B cell (primary cell): ENCODE data around the gene PROM1. TPM values are rescaled to one million over a fixed set of nuclear protein-coding genes. Genes with fewer than 3 reads are reported as not detected.

ENCODE experiments used
- ATAC-seq: fragments of 200-7000 bp; cut with Tn5 transposase; one replicate; pipeline ENCODE4 v1.10.0; 2021; ENCODE audit warnings: low read depth, mild to moderate bottlenecking, moderate number of reproducible peaks, moderate library complexity
- CTCF ChIA-PET: fragments of 350-600 bp; sonication (Branson Sonifier 250); formaldehyde crosslinking; loops from one replicate; lab custom pipeline; 2021; ENCODE audit warnings: antibody characterized with exemption, inconsistent platforms; lab: Charles Lee
- POLR2A ChIA-PET: fragments of 350-600 bp; sonication (Branson Sonifier 250); formaldehyde crosslinking; loops from one replicate; lab custom pipeline; 2021; ENCODE audit warnings: antibody characterized with exemption; lab: Charles Lee
- DNase-seq: peaks from one replicate; pipeline ENCODE4 v3.0.0; 2013
- H2AFZ ChIP-seq: 2 replicates; pipeline ENCODE4 v1.6.1; 2012; ENCODE audit warnings: mild to moderate bottlenecking, low read depth, low read length; ENCODE audit not compliant: insufficient read depth, poor library complexity, severe bottlenecking
- H3K27ac ChIP-seq, 2 donors: 1 replicate in 1 of 2; 2 replicates in 1 of 2; pipeline ENCODE4 v1.5.1; 2012 to 2013; ENCODE audit warnings: low read length in 2 of 2, mild to moderate bottlenecking in 2 of 2, moderate library complexity in 1 of 2
- H3K27me3 ChIP-seq, 4 experiments: fragments of 200-600 bp in 1 of 4; sonication (generic) in 1 of 4; replicated peaks in 1 of 4; 1 replicate in 2 of 4; 2 replicates in 2 of 4; pipeline versions ENCODE4 v1.6.1 to v1.7.0; 2013 to 2016; ENCODE audit warnings: low read length in 3 of 4, mild to moderate bottlenecking in 2 of 4, mixed read lengths in 1 of 4, moderate library complexity in 1 of 4; ENCODE audit not compliant: insufficient read depth in 4 of 4, control insufficient read depth in 3 of 4; ENCODE audit errors: control extremely low read depth in 1 of 4
- H3K36me3 ChIP-seq, 2 experiments: replicated peaks in 1 of 2; 1 replicate in 1 of 2; 2 replicates in 1 of 2; pipeline versions ENCODE4 v1.6.1 to v1.7.1; 2013; ENCODE audit warnings: low read length in 1 of 2; ENCODE audit not compliant: insufficient read depth in 2 of 2, control insufficient read depth in 1 of 2; ENCODE audit errors: control extremely low read depth in 1 of 2, extremely low read depth in 1 of 2
- H3K4me1 ChIP-seq, 2 donors: fragments of 200-600 bp in 1 of 2; sonication (generic) in 1 of 2; 1 replicate in 1 of 2; 2 replicates in 1 of 2; pipeline versions ENCODE4 v1.5.1 to v1.6.1; 2013 to 2017; ENCODE audit warnings: low read length in 2 of 2; ENCODE audit not compliant: control insufficient read depth in 2 of 2, insufficient read depth in 2 of 2
- H3K4me2 ChIP-seq: replicated peaks from 2 replicates; pipeline ENCODE3; 2012; ENCODE audit warnings: mild to moderate bottlenecking, low read depth, low read length; ENCODE audit not compliant: poor library complexity, severe bottlenecking
- H3K4me3 ChIP-seq, 5 experiments: fragments of 200-600 bp in 1 of 5; sonication (generic) in 1 of 5; 1 replicate in 3 of 5; 2 replicates in 2 of 5; pipeline versions ENCODE4 v1.5.1 to v1.7.0; 2011 to 2016; ENCODE audit warnings: low read length in 4 of 5, mild to moderate bottlenecking in 4 of 5, low read depth in 2 of 5, control low read depth in 1 of 5, moderate library complexity in 1 of 5; ENCODE audit not compliant: insufficient read depth in 1 of 5; ENCODE audit errors: control extremely low read depth in 1 of 5, extremely low read depth in 1 of 5
- H3K79me2 ChIP-seq: fragments of 200-600 bp; sonication (generic); one replicate; pipeline ENCODE4 v1.6.0; 2016; ENCODE audit warnings: low read length; ENCODE audit not compliant: control insufficient read depth, insufficient read depth
- H3K9ac ChIP-seq: fragments of 200-600 bp; sonication (generic); 2 replicates; pipeline ENCODE4 v1.6.1; 2017; ENCODE audit warnings: mild to moderate bottlenecking, low read length, moderate library complexity
- H3K9me3 ChIP-seq, 3 donors: one replicate each; pipeline versions ENCODE4 v1.6.1 to v1.7.1; 2013; ENCODE audit warnings: low read length in 2 of 3; ENCODE audit not compliant: control insufficient read depth in 2 of 3, insufficient read depth in 1 of 3; ENCODE audit errors: control extremely low read depth in 1 of 3
- H4K20me1 ChIP-seq: 2 replicates; pipeline ENCODE4 v1.6.0; 2012; ENCODE audit warnings: mild to moderate bottlenecking, low read length; ENCODE audit not compliant: insufficient read depth, control insufficient read depth, poor library complexity, severe bottlenecking
- H3K27ac Mint-ChIP-seq: one replicate; pipeline ENCODE4 v1.8.0; 2021; ENCODE audit warnings: mixed read lengths
- H3K27me3 Mint-ChIP-seq: one replicate; pipeline ENCODE4 v1.8.0; 2021; ENCODE audit warnings: mixed read lengths
- H3K4me1 Mint-ChIP-seq: one replicate; pipeline ENCODE4 v1.8.0; 2021; ENCODE audit warnings: mixed read lengths
- H3K4me3 Mint-ChIP-seq: one replicate; pipeline ENCODE4 v1.8.0; 2021; ENCODE audit warnings: mixed read lengths
- H3K9me3 Mint-ChIP-seq: one replicate; pipeline ENCODE4 v1.8.0; 2022; ENCODE audit warnings: mixed read lengths; ENCODE audit not compliant: insufficient read depth
- EZH2 ChIP-seq: IDR thresholded peaks from 2 replicates; pipeline ENCODE4 v1.6.1; 2012; ENCODE audit warnings: borderline replicate concordance, low read depth, mild to moderate bottlenecking, moderate library complexity, low read length; ENCODE audit not compliant: insufficient read depth, poor library complexity, severe bottlenecking
- WGBS: methylation state at CpG from one replicate; pipeline ENCODE4 v1.1.5; 2013; ENCODE audit warnings: missing lambda C conversion rate; ENCODE audit not compliant: insufficient coverage; 5-methylcytosine and 5-hydroxymethylcytosine counted together
- intact Hi-C: fragments of 100-400 bp; cut with micrococcal nuclease; formaldehyde crosslinking; loops from one replicate; pipeline ENCODE4 v1.10.0; 2022
- polyA plus RNA-seq: library from polyadenylated mRNA; depleted of rRNA; stranded (reverse); fragments of >200 nt; gene quantifications from 2 replicates; pipeline ENCODE4 v1.2.3, GENCODE V29; 2012
- total RNA-seq, 2 donors: library from RNA; stranded (reverse); fragments of 120-200 nt in 1 of 2; gene quantifications; 1 replicate in 1 of 2; 2 replicates in 1 of 2; pipeline versions ENCODE4 v1.2.3 to v1.2.4, GENCODE V29; 2013 to 2022
- TF ChIP-seq, protein P1 (sequence below): fragments of 200-600 bp; IDR thresholded peaks from one replicate; pipeline ENCODE4 v1.8.0; 2022; ENCODE audit warnings: antibody characterized with exemption, mild to moderate bottlenecking

The PROM1 gene
- total and polyA plus RNA-seq, 2 donors (not counting 1 experiment from before 2014, with no cell fraction given): 0.04 TPM; not detected in 1

DNA sequence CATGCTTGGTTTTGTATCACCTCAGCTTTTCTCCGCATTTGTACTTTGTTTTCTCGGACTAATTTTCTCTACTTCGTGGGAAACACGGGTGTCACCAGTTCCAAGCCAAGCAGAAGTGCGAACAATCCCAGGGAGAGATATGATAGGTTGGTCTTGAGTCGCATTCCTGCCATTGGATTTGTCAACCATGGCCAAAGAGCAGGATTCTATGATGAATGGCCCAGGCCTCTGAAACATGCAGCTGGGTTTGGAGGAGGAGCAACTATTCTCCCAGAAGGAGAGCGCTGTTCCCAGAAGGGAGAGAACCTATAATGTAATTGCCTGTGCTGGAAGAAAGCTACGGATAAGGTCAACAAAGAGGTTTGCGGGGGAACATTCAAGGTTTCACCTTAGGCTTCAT lies 135.0 kb downstream of the PROM1 start:
- no peak overlapping the region for H3K4me3 Mint-ChIP-seq
- no peak overlapping the region for H2AFZ ChIP-seq

DNA sequence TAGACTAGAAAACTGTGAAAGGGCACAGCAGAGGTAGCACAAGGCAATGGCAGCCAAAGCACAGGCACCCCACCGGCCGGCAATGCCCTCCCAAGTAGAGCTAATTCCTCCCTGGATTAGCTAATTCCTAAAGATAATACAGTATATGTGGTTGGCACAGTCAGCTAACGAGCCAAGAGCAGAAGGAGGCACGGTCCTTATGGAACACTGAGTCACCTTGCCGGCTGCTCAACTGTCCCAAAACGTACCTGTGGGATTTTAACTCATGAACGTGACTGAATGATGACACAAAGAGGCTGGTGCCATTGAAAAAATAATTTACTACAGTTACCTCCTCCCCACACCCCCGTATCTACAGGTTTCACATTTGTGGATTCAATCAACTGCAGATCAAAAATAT lies 136.1 kb downstream of the PROM1 start:
- Histone ChIP-seq H3K4me2 (no peak overlapping the region), H3K9ac (no peak overlapping the region), H4K20me1 (no peaks in the 10 kb centered on the region), H3K79me2 (no peaks in the 10 kb centered on the region), H3K4me3 (no peak overlapping the region), H2AFZ (no peak overlapping the region), H3K27ac (no peak overlapping the region), H3K9me3 (no peaks in the 10 kb centered on the region), H3K27me3 (no peaks in the 10 kb centered on the region), H3K36me3 (no peaks in the 10 kb centered on the region), H3K4me1 (no peaks in the 10 kb centered on the region)
- H3K4me3 Mint-ChIP-seq: no peak overlapping the region
- no peaks in the 10 kb centered on the region for H3K27me3 Mint-ChIP-seq
- POLR2A ChIA-PET: no interaction called here
- H3K9me3 Mint-ChIP-seq: no peaks in the 10 kb centered on the region
- TF ChIP-seq, protein P1, sequence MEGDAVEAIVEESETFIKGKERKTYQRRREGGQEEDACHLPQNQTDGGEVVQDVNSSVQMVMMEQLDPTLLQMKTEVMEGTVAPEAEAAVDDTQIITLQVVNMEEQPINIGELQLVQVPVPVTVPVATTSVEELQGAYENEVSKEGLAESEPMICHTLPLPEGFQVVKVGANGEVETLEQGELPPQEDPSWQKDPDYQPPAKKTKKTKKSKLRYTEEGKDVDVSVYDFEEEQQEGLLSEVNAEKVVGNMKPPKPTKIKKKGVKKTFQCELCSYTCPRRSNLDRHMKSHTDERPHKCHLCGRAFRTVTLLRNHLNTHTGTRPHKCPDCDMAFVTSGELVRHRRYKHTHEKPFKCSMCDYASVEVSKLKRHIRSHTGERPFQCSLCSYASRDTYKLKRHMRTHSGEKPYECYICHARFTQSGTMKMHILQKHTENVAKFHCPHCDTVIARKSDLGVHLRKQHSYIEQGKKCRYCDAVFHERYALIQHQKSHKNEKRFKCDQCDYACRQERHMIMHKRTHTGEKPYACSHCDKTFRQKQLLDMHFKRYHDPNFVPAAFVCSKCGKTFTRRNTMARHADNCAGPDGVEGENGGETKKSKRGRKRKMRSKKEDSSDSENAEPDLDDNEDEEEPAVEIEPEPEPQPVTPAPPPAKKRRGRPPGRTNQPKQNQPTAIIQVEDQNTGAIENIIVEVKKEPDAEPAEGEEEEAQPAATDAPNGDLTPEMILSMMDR: no peak
- no peak for TF ChIP-seq EZH2
- ATAC-seq (no peak), DNase-seq (no peak)
- WGBS: 100% methylated on average over 3 of the region's 8 CpGs
- no peaks in the 10 kb centered on the region for H3K4me1 Mint-ChIP-seq
- intact Hi-C loops: no loop called here
- H3K27ac Mint-ChIP-seq: no peak overlapping the region
- CTCF ChIA-PET: no interaction called here

More for the DNA sequence above, 135.0 kb downstream of the PROM1 start:
- no peaks in the 10 kb centered on the region for H3K27me3 Mint-ChIP-seq
- DNase-seq: no peak
- H3K4me2 ChIP-seq: no peak overlapping the region
- H3K27me3 ChIP-seq: no peaks in the 10 kb centered on the region
- H3K9me3 ChIP-seq: peaks cover 0 to 7% (median 0%) of the 10 kb centered on the region in 3 donors
- no peak overlapping the region for H3K4me3 ChIP-seq
- no peaks in the 10 kb centered on the region for H3K36me3 ChIP-seq
- peaks cover 4% of the 10 kb centered on the region for H3K4me1 Mint-ChIP-seq
- TF ChIP-seq EZH2: no peak
- TF ChIP-seq, protein P1: no peak
- no peak for ATAC-seq
- intact Hi-C loops: no loop called here
- WGBS: 98% methylated on average over 7 of the region's 9 CpGs
- no peaks in the 10 kb centered on the region for H4K20me1 ChIP-seq
- no peaks in the 10 kb centered on the region for H3K4me1 ChIP-seq
- ChIA-PET POLR2A (no interaction called here), CTCF (interaction anchor here (0.8 to 0.9 kb wide), 3 partner anchors 69 to 192 kb away, joined by 3 read pairs; no protein-coding TSS in a partner anchor)
- H3K9me3 Mint-ChIP-seq: no peaks in the 10 kb centered on the region
- no peak overlapping the region for H3K9ac ChIP-seq
- H3K27ac Mint-ChIP-seq: no peak overlapping the region
- H3K79me2 ChIP-seq: no peaks in the 10 kb centered on the region
- no peak overlapping the region for H3K27ac ChIP-seq
